ENCODE data around the gene ARHGAP25.
A peak's percentile ranks its signal among the peaks of the same experiment; 100 is the strongest.

The ARHGAP25 gene

GRCh38 chr2:68743531-68743930, 8.9 kb downstream of the ARHGAP25 start:
- DNase-seq = no peak

- peak; percentile 16 for DNase-seq
These were observed 9.8 kb downstream of the ARHGAP25 start for GRCh38 chr2:68744366-68744912.

- DNase-seq = no peak
These were observed 10.4 kb downstream of the ARHGAP25 start for GRCh38 chr2:68745006-68745405.

- no peak for DNase-seq
These were observed 11.8 kb downstream of the ARHGAP25 start for GRCh38 chr2:68746408-68746807.

- no peak for DNase-seq
These were observed 12.8 kb downstream of the ARHGAP25 start for GRCh38 chr2:68747413-68747812.

- DNase-seq = no peak
These were observed 13.3 kb downstream of the ARHGAP25 start for GRCh38 chr2:68747900-68748299.

- no peak for DNase-seq
These were observed 14.0 kb downstream of the ARHGAP25 start for GRCh38 chr2:68748568-68748967.

GRCh38 chr2:68749345-68749744, 14.7 kb downstream of the ARHGAP25 start:
- DNase-seq = no peak

GRCh38 chr2:68750592-68751396, 16.2 kb downstream of the ARHGAP25 start:
- DNase-seq = no peak

- DNase-seq = peak; percentile 59
These were observed 17.1 kb downstream of the ARHGAP25 start for GRCh38 chr2:68751397-68752339.

- DNase-seq = no peak
These were observed 18.7 kb downstream of the ARHGAP25 start for GRCh38 chr2:68753318-68753717.

- DNase-seq = no peak
These were observed 20.5 kb downstream of the ARHGAP25 start for GRCh38 chr2:68755071-68755470.

GRCh38 chr2:68756178-68756577, 21.6 kb downstream of the ARHGAP25 start:
- no peak for DNase-seq

- DNase-seq = no peak
These were observed 22.5 kb downstream of the ARHGAP25 start for GRCh38 chr2:68757081-68757480.

GRCh38 chr2:68762100-68762499, 27.5 kb downstream of the ARHGAP25 start:
- DNase-seq = no peak

GRCh38 chr2:68762665-68763064, 28.1 kb downstream of the ARHGAP25 start:
- DNase-seq = no peak

- no peak for DNase-seq
These were observed 29.6 kb downstream of the ARHGAP25 start for GRCh38 chr2:68764041-68764805.

GRCh38 chr2:68764806-68765311, 30.2 kb downstream of the ARHGAP25 start:
- DNase-seq = no peak

GRCh38 chr2:68765739-68766375, 31.2 kb downstream of the ARHGAP25 start:
- DNase-seq = peak; percentile 58

- DNase-seq = peak; percentile 41
These were observed 31.8 kb downstream of the ARHGAP25 start for GRCh38 chr2:68766376-68766845.

GRCh38 chr2:68767031-68767961, 32.7 kb downstream of the ARHGAP25 start:
- DNase-seq = peak; percentile 37
